PC-3 (cell line): ENCODE results near the gene KRTAP13-1. TPM values are rescaled to one million over a fixed set of nuclear protein-coding genes. Genes with fewer than 3 reads are reported as not detected.

Experiments used
- ATAC-seq: fragments of 200-7000 bp; cut with Tn5 transposase; 2 replicates; pipeline ENCODE4 v1.9.1; 2020; ENCODE audit warnings: mild to moderate bottlenecking, moderate library complexity
- BruUV-seq: library from RNA; stranded (reverse); fragments of 400-500 nt; replicated peaks from 2 replicates; lab custom pipeline; 2021; lab: Mats Ljungman, UMichigan
- CTCF ChIA-PET: fragments of 300-600 bp; sonication (Branson Sonifier 250); formaldehyde crosslinking; loops from one replicate; lab custom pipeline; 2022; ENCODE audit warnings: antibody characterized with exemption; lab: Charles Lee
- POLR2A ChIA-PET: fragments of 300-600 bp; sonication (Branson Sonifier 250); formaldehyde crosslinking; loops from one replicate; lab custom pipeline; 2022; ENCODE audit warnings: antibody characterized with exemption; ENCODE audit not compliant: unreplicated experiment; lab: Charles Lee
- DNase-seq: peaks from one replicate; pipeline ENCODE4 v3.0.0-alpha.2; 2015
- H2AFZ ChIP-seq: fragments of 300-600 bp; sonication (generic); 2 replicates; pipeline ENCODE4 v1.6.0; 2016; ENCODE audit warnings: antibody characterized with exemption, low read length
- H3F3A ChIP-seq: fragments of 300-600 bp; sonication (generic); one replicate; pipeline ENCODE4 v1.6.0; 2017; ENCODE audit warnings: antibody characterized with exemption, low read length, control low read depth, mild to moderate bottlenecking; ENCODE audit not compliant: unreplicated experiment
- H3K27ac ChIP-seq: fragments of 300-600 bp; sonication (generic); 2 replicates; pipeline ENCODE4 v1.5.1; 2016; ENCODE audit warnings: mild to moderate bottlenecking, low read length
- H3K27me3 ChIP-seq: fragments of 300-600 bp; sonication (generic); 2 replicates; pipeline ENCODE4 v1.6.1; 2016; ENCODE audit warnings: low read length, mixed read lengths
- H3K36me3 ChIP-seq: fragments of 300-600 bp; sonication (generic); 2 replicates; pipeline ENCODE4 v1.6.1; 2016; ENCODE audit warnings: low read depth, mixed run types, low read length, mixed read lengths
- H3K4me1 ChIP-seq: fragments of 300-600 bp; sonication (generic); 2 replicates; pipeline ENCODE4 v1.5.1; 2016; ENCODE audit warnings: low read length; ENCODE audit not compliant: insufficient read depth
- H3K4me2 ChIP-seq: fragments of 300-600 bp; sonication (generic); 2 replicates; pipeline ENCODE4 v1.6.0; 2016; ENCODE audit warnings: low read length
- H3K4me3 ChIP-seq: fragments of 300-600 bp; sonication (generic); 2 replicates; pipeline ENCODE4 v1.5.1; 2016; ENCODE audit warnings: mild to moderate bottlenecking, low read length, mixed read lengths
- H3K79me2 ChIP-seq: fragments of 300-600 bp; sonication (generic); 2 replicates; pipeline ENCODE4 v1.6.1; 2017; ENCODE audit warnings: low read length, mixed read lengths
- H3K9ac ChIP-seq: fragments of 300-600 bp; sonication (generic); 2 replicates; pipeline ENCODE4 v1.6.0; 2016; ENCODE audit warnings: mild to moderate bottlenecking, low read length
- H3K9me2 ChIP-seq: fragments of 300-600 bp; sonication (generic); replicated peaks from 2 replicates; pipeline ENCODE4 v1.6.1; 2016; ENCODE audit warnings: mixed run types, low read length, mixed read lengths
- H3K9me3 ChIP-seq: fragments of 300-600 bp; sonication (generic); 2 replicates; pipeline ENCODE4 v1.6.1; 2016; ENCODE audit warnings: low read length, mixed read lengths
- H4K20me1 ChIP-seq: fragments of 300-600 bp; sonication (generic); 2 replicates; pipeline ENCODE4 v1.6.1; 2016; ENCODE audit warnings: low read length, mixed read lengths
- EZH2 ChIP-seq: fragments of 300-600 bp; sonication (generic); IDR thresholded peaks from one replicate; pipeline ENCODE4 v1.6.1; 2017; ENCODE audit warnings: antibody characterized with exemption, mild to moderate bottlenecking, low read length; ENCODE audit not compliant: unreplicated experiment
- EZH2phosphoT487 ChIP-seq: fragments of 300-600 bp; sonication (generic); IDR thresholded peaks from 2 replicates; pipeline ENCODE4 v1.6.1; 2018; ENCODE audit warnings: mild to moderate bottlenecking, antibody characterized with exemption, low read length, borderline replicate concordance
- intact Hi-C: fragments of 100-400 bp; cut with micrococcal nuclease; formaldehyde crosslinking; loops from 2 replicates; pipeline ENCODE4 v1.9.0; 2023
- total RNA-seq: library from RNA; depleted of rRNA; stranded (reverse); fragments of >200 nt; gene quantifications from 2 replicates; pipeline ENCODE4 v1.2.3, GENCODE V29; 2014
- TF ChIP-seq, protein P1 (sequence below): fragments of 300-600 bp; sonication (generic); conservative IDR thresholded peaks from 2 replicates; pipeline ENCODE4 v1.5.1; 2017; ENCODE audit warnings: antibody characterized with exemption, low read depth, mild to moderate bottlenecking, low read length

The KRTAP13-1 gene
- total RNA-seq, 1 experiment from 2014 or later, result not detected

DNA sequence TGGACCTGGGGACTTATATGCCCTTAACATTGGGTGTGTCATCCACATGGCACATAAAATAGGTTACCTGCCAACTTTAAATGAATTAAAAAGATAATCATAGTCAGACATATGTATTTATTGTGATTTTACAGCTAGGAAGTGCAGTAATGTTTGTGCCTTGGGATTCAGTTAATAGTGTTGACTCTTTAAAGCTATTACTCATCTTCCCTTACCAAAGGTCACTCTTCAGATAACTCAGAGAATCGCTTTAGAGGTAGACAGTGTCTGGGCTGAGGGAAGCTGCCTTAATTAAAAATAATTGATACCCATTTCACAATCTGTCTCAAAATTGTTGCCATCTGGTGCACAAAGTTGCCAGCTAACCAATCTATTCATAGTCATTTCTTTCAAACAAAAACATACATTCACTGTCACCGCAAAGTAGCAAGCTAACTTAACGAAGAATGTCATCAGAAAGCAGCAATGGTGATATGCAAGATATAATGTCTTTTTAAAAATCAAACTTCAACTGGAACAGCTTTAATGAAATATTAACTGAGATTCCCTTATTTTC lies 41.3 kb downstream of the KRTAP13-1 start:
- ChIA-PET POLR2A (no interaction called here), CTCF (interaction anchor here (0.7 kb wide), 1 partner anchor 92 kb away, joined by 3 read pairs; no protein-coding TSS in a partner anchor)
- ATAC-seq (peak; percentile 70), DNase-seq (peak; percentile 13)
- Histone ChIP-seq H3K79me2 (no peaks in the 10 kb centered on the region), H2AFZ (no peak overlapping the region), H3F3A (no peaks in the 10 kb centered on the region), H4K20me1 (no peaks in the 10 kb centered on the region), H3K9ac (no peak overlapping the region), H3K9me3 (no peaks in the 10 kb centered on the region), H3K4me3 (no peak overlapping the region), H3K4me2 (no peak overlapping the region), H3K4me1 (peaks cover 5% of the 10 kb centered on the region; the same call in 1 of the 2 replicates), H3K36me3 (no peaks in the 10 kb centered on the region), H3K9me2 (no peaks in the 10 kb centered on the region), H3K27ac (no peak overlapping the region), H3K27me3 (peaks cover 37% of the 10 kb centered on the region)
- TF ChIP-seq, protein P1, sequence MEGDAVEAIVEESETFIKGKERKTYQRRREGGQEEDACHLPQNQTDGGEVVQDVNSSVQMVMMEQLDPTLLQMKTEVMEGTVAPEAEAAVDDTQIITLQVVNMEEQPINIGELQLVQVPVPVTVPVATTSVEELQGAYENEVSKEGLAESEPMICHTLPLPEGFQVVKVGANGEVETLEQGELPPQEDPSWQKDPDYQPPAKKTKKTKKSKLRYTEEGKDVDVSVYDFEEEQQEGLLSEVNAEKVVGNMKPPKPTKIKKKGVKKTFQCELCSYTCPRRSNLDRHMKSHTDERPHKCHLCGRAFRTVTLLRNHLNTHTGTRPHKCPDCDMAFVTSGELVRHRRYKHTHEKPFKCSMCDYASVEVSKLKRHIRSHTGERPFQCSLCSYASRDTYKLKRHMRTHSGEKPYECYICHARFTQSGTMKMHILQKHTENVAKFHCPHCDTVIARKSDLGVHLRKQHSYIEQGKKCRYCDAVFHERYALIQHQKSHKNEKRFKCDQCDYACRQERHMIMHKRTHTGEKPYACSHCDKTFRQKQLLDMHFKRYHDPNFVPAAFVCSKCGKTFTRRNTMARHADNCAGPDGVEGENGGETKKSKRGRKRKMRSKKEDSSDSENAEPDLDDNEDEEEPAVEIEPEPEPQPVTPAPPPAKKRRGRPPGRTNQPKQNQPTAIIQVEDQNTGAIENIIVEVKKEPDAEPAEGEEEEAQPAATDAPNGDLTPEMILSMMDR, result no peak
- TF ChIP-seq EZH2phosphoT487, result no peak
- TF ChIP-seq EZH2, result no peak
- BruUV-seq, result no TSS peak
- intact Hi-C loops, result loop anchor here (10.0 kb wide), 1 partner anchor 648 kb away; no protein-coding TSS in a partner anchor

DNA sequence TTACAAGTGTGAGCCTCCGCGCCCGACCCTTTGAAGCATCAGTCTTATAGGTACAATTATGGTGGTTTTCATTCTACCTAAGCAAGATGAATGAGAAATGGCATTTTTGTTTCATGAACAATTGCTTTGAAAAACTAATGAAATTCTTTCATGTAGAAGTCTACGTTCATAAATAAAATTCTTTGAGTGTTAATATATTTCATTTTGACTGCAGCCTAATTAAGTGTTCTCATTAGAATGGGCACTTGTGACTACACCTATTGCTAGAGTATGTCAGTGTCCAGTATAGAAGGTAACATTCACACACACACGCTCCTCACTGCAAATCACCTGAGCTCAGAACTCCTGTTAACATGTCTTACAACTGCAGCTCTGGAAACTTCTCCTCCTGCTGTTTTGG lies 44.1 kb downstream of the KRTAP13-1 start, which contains the start of gene KRTAP15-1:
Gene KRTAP15-1, plus strand, starts transcription at position 301 of the 400 bp plus-strand sequence. Its CDS starts 53 bp downstream, at position 354.
- POLR2A ChIA-PET, result no interaction called here
- Histone ChIP-seq H3K27ac (no peak within 1 kb of the TSS), H3K4me2 (no peak within 1 kb of the TSS), H2AFZ (no peak within 1 kb of the TSS), H3K9ac (no peak within 1 kb of the TSS), H3K4me3 (no peak within 1 kb of the TSS), H4K20me1 (no peaks in the 10 kb centered on the region), H3F3A (no peaks in the 10 kb centered on the region), H3K79me2 (no peaks in the 10 kb centered on the region), H3K36me3 (no peaks in the 10 kb centered on the region), H3K4me1 (peaks cover 5% of the 10 kb centered on the region; the same call in 1 of the 2 replicates), H3K9me3 (no peaks in the 10 kb centered on the region), H3K27me3 (peaks cover 35% of the 10 kb centered on the region), H3K9me2 (no peaks in the 10 kb centered on the region)
- ATAC-seq (no peak), DNase-seq (no peak)
- intact Hi-C loops, result loop anchor here (10.0 kb wide), 1 partner anchor 645 kb away; no protein-coding TSS in a partner anchor
- TF ChIP-seq EZH2 (no peak), EZH2phosphoT487 (no peak)
- TF ChIP-seq, protein P1, result no peak
- no TSS peak for BruUV-seq
- CTCF ChIA-PET, result no interaction called here

DNA sequence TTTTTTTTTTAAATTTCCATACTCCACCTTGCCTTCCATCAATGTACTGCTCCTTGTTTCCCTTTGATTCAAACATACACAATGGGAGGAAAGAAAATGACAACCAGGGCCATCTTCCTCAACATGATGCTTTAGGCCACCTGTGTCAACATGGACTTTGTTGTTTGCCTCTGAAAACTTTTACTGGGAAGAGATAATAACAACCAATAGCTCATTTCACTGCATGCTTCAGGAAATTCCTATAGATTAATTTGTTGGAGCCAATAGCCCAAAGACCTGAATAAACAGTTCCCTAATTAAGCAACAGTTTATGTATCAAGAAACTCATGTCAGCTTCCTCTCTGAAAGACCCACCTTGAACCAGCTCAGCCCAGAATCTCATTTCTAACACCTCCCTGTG lies 47.4 kb downstream of the KRTAP13-1 start:
- intact Hi-C loops, result no loop called here
- no peak overlapping the region for H3K4me3 ChIP-seq
- DNase-seq (no peak), ATAC-seq (no peak)
- H3K9me2 ChIP-seq, result no peaks in the 10 kb centered on the region
- H3K79me2 ChIP-seq, result no peaks in the 10 kb centered on the region
- TF ChIP-seq EZH2phosphoT487, result no peak
- TF ChIP-seq EZH2, result no peak
- H2AFZ ChIP-seq, result no peak overlapping the region
- no peaks in the 10 kb centered on the region for H3K36me3 ChIP-seq
- H3K9ac ChIP-seq, result no peak overlapping the region
- ChIA-PET POLR2A (no interaction called here), CTCF (no interaction called here)
- H4K20me1 ChIP-seq, result no peaks in the 10 kb centered on the region
- peaks cover 28% of the 10 kb centered on the region for H3K27me3 ChIP-seq
- no peak overlapping the region for H3K4me2 ChIP-seq
- H3F3A ChIP-seq, result no peaks in the 10 kb centered on the region
- BruUV-seq, result no TSS peak
- H3K4me1 ChIP-seq, result no peaks in the 10 kb centered on the region
- no peak overlapping the region for H3K27ac ChIP-seq
- H3K9me3 ChIP-seq, result no peaks in the 10 kb centered on the region
